HepG2 (cell line): Measurements from ENCODE around the gene EVI5. TPM values are rescaled to one million over a fixed set of nuclear protein-coding genes. Genes with fewer than 3 reads are reported as not detected.

Experiments
- ATAC-seq: fragments of 200-7000 bp; cut with Tn5 transposase; 3 replicates; pipeline ENCODE4 v1.9.1; 2020; ENCODE audit warnings: mild to moderate bottlenecking, moderate library complexity
- BruUV-seq: library from RNA; stranded (reverse); fragments of 400-500 nt; replicated peaks from 2 replicates; lab custom pipeline; 2021; lab: Mats Ljungman, UMichigan
- CTCF ChIA-PET: fragments of 300-600 bp; formaldehyde crosslinking; extraction: SDS; loops from one replicate; lab custom pipeline; 2021; ENCODE audit warnings: low total read pairs, inconsistent platforms, low intra/inter-chr PET ratio; lab: Yijun Ruan, JAX
- POLR2A ChIA-PET: fragments of 350-600 bp; sonication (Branson Sonifier 250); formaldehyde crosslinking; loops from one replicate; lab custom pipeline; 2020; ENCODE audit warnings: antibody characterized with exemption, inconsistent platforms; lab: Yijun Ruan, JAX
- DNase-seq: peaks from one replicate; pipeline ENCODE4 v3.0.0-alpha.2; 2015; ENCODE audit warnings: low spot score
- FAIRE-seq: peaks from 3 replicates; lab custom pipeline; 2011; peaks lifted over from hg19 to GRCh38; lab: Jason Lieb, UNC
- H2AFZ ChIP-seq: one replicate; pipeline ENCODE4 v1.6.1; 2011; ENCODE audit warnings: low read length, inconsistent platforms
- H3K27ac ChIP-seq: fragments of 300-600 bp; 3 replicates; pipeline ENCODE4 v1.8.0; 2011; ENCODE audit warnings: mixed run types, mild to moderate bottlenecking, mixed read lengths, low read length, inconsistent platforms; ENCODE audit not compliant: insufficient read depth; ENCODE audit errors: extremely low read length
- H3K27me3 ChIP-seq, 2 experiments: fragments of 200-600 bp in 1 of 2; 2 replicates in 1 of 2; 3 replicates in 1 of 2; pipeline versions ENCODE4 v1.6.0 to v1.8.0; 2011; ENCODE audit warnings: low read length in 2 of 2, mild to moderate bottlenecking in 2 of 2, moderate library complexity in 2 of 2, inconsistent platforms in 1 of 2; ENCODE audit not compliant: insufficient read depth in 2 of 2, control insufficient read depth in 1 of 2
- H3K36me3 ChIP-seq, 2 experiments: fragments of 200-600 bp in 1 of 2; replicated peaks in 1 of 2; 2 replicates in 1 of 2; 3 replicates in 1 of 2; pipeline versions ENCODE4 v1.5.1 to v1.8.0; 2011; ENCODE audit warnings: low read length in 2 of 2, inconsistent platforms in 1 of 2; ENCODE audit not compliant: insufficient read depth in 2 of 2, control insufficient read depth in 1 of 2
- H3K4me1 ChIP-seq: 2 replicates; pipeline ENCODE4 v1.5.1; 2012; ENCODE audit warnings: low read length, inconsistent platforms; ENCODE audit not compliant: insufficient read depth
- H3K4me2 ChIP-seq: 2 replicates; pipeline ENCODE4 v1.6.0; 2011; ENCODE audit warnings: low read depth, low read length, inconsistent platforms
- H3K4me3 ChIP-seq, 3 experiments: fragments of 200-600 bp in 1 of 3; sonication (generic), shearing (Covaris generic) in 1 of 3; replicated peaks in 1 of 3; 2 replicates each; pipeline ENCODE4 v1.5.1; 2011 to 2016; ENCODE audit warnings: low read length in 3 of 3, inconsistent platforms in 2 of 3, low read depth in 2 of 3, mild to moderate bottlenecking in 2 of 3, control low read depth in 1 of 3, mixed read lengths in 1 of 3; ENCODE audit not compliant: insufficient read depth in 1 of 3
- H3K79me2 ChIP-seq: one replicate; pipeline ENCODE4 v1.6.1; 2011; ENCODE audit warnings: low read length, inconsistent platforms; ENCODE audit not compliant: insufficient read depth
- H3K9ac ChIP-seq: 2 replicates; pipeline ENCODE4 v1.6.0; 2011; ENCODE audit warnings: mild to moderate bottlenecking, low read depth, low read length, inconsistent platforms; ENCODE audit not compliant: insufficient read depth
- H3K9me3 ChIP-seq: 2 replicates; pipeline ENCODE4 v1.5.1; 2012; ENCODE audit warnings: mild to moderate bottlenecking, low read length
- H4K20me1 ChIP-seq: 2 replicates; pipeline ENCODE4 v1.6.0; 2011; ENCODE audit warnings: inconsistent platforms, mild to moderate bottlenecking, low read length, moderate library complexity; ENCODE audit not compliant: insufficient read depth
- IRF2 ChIP-seq: IDR thresholded peaks from 2 replicates; pipeline ENCODE4 v1.6.1; 2018; ENCODE audit warnings: missing genetic modification reagents, missing compliant biosample characterization
- KDM5B ChIP-seq: sonication (generic); formaldehyde crosslinking; IDR thresholded peaks from 2 replicates; pipeline ENCODE4 v1.4.0; 2020; ENCODE audit warnings: missing genetic modification reagents, mild to moderate bottlenecking, borderline replicate concordance
- NAIF1 ChIP-seq: sonication (generic); formaldehyde crosslinking; IDR thresholded peaks from 2 replicates; pipeline ENCODE4 v1.5.0; 2020; ENCODE audit warnings: mild to moderate bottlenecking, missing genetic modification reagents, borderline replicate concordance
- NR2C2 ChIP-seq: sonication (generic); formaldehyde crosslinking; IDR thresholded peaks from 2 replicates; pipeline ENCODE4 v1.4.0; 2020; ENCODE audit warnings: missing genetic modification reagents, mild to moderate bottlenecking, moderate library complexity, borderline replicate concordance
- RARG ChIP-seq: sonication (generic); formaldehyde crosslinking; IDR thresholded peaks from 2 replicates; pipeline ENCODE4 v1.4.0; 2020; ENCODE audit warnings: low read depth, mild to moderate bottlenecking, missing genetic modification reagents
- SNAPC4 ChIP-seq: sonication (generic); formaldehyde crosslinking; IDR thresholded peaks from 2 replicates; pipeline ENCODE4 v1.4.0; 2020; ENCODE audit warnings: mild to moderate bottlenecking, missing genetic modification reagents
- TAF1 ChIP-seq: sonication (generic); formaldehyde crosslinking; IDR thresholded peaks from 2 replicates; pipeline ENCODE4 v1.4.0; 2020; ENCODE audit warnings: missing genetic modification reagents
- XBP1 ChIP-seq: sonication (generic); formaldehyde crosslinking; IDR thresholded peaks from 2 replicates; pipeline ENCODE4 v1.5.0; 2020; ENCODE audit warnings: missing genetic modification reagents
- ZFP37 ChIP-seq: sonication (generic); formaldehyde crosslinking; IDR thresholded peaks from 2 replicates; pipeline ENCODE4 v1.4.0; 2020; ENCODE audit warnings: missing genetic modification reagents, borderline replicate concordance
- ZNF713 ChIP-seq: sonication (generic); formaldehyde crosslinking; IDR thresholded peaks from 2 replicates; pipeline ENCODE4 v1.4.0; 2020; ENCODE audit warnings: mild to moderate bottlenecking, missing genetic modification reagents
- WGBS: methylation state at CpG from one replicate; pipeline ENCODE4 v1.1.6; 2017; ENCODE audit warnings: low lambda C conversion rate; 5-methylcytosine and 5-hydroxymethylcytosine counted together
- in situ Hi-C: cut with HindIII; loops from 2 replicates; pipeline ENCODE4 v1.10.0; 2017; ENCODE audit warnings: low pct_unique_long_range_greater_than_20kb; ENCODE audit not compliant: extremely low pct_ligation_motif_present
- intact Hi-C: fragments of 100-400 bp; cut with micrococcal nuclease; formaldehyde crosslinking; loops from one replicate; pipeline ENCODE4 v1.10.0; 2022; ENCODE audit not compliant: unreplicated experiment
- polyA plus RNA-seq, 8 experiments: library from polyadenylated mRNA; depleted of rRNA in 3 of 8; stranded (reverse) in 7 of 8; unstranded in 1 of 8; fragments of >200 nt; fragmentation: Illumina TruSeq in 4 of 8; extraction: Trizol in 4 of 8; gene quantifications; 2 replicates each; pipeline versions ENCODE4 v1.2.1 to v1.2.3, GENCODE V29; 2011 to 2016; ENCODE audit warnings: low read depth in 4 of 8, missing spikeins in 1 of 8, mixed read lengths in 1 of 8; ENCODE audit not compliant: insufficient read depth in 1 of 8
- total RNA-seq, 5 experiments: library from RNA; depleted of rRNA; stranded (reverse); fragments of >200 nt; fragmentation: Illumina TruSeq; extraction: Trizol; gene quantifications; 2 replicates each; pipeline ENCODE4 v1.2.3, GENCODE V29; 2016; ENCODE audit warnings: low read depth in 1 of 5
- TF ChIP-seq, protein P1 (sequence below): IDR thresholded peaks from 2 replicates; pipeline ENCODE4 v1.6.1; 2016; ENCODE audit warnings: low read depth
- TF ChIP-seq, protein P2 (sequence below): IDR thresholded peaks from 2 replicates; pipeline ENCODE4 v1.6.1; 2018; ENCODE audit warnings: missing genetic modification reagents

Gene EVI5
- total and polyA plus RNA-seq, 2 of the 13 experiments (the other 11 are each of a cell fraction or from before 2014, with no cell fraction given), result 4.0 to 12.6 TPM

DNA sequence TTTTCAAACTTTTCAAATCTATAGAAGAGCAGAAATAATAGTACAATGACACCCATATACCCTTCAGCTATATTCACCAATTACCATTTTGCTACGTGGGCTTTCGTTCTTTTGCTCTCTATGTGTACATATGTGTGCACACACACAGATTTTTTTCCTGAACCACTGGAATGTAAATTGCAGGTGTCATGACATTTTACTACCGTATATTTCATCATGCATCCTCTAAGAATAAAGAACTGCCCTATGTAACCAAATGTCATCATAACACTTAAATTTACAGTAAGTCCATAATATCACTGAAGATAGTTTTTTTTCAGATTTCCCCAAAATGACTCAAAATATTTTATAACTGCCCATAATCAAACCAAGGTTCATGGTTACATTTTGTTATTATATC lies 209.8 kb downstream of the EVI5 start:
- no TSS peak for BruUV-seq
- Histone ChIP-seq H3K9me3 (no peaks in the 10 kb centered on the region), H4K20me1 (no peaks in the 10 kb centered on the region), H2AFZ (no peak overlapping the region), H3K36me3 (no peaks in the 10 kb centered on the region), H3K9ac (no peak overlapping the region), H3K79me2 (no peaks in the 10 kb centered on the region), H3K27ac (no peak overlapping the region), H3K4me1 (no peaks in the 10 kb centered on the region), H3K27me3 (no peaks in the 10 kb centered on the region), H3K4me3 (no peak overlapping the region), H3K4me2 (no peak overlapping the region)
- ATAC-seq (no peak), DNase-seq (no peak), FAIRE-seq (no peak)
- 94% methylated on average over 3 of the region's 3 CpGs for WGBS
- TF ChIP-seq, protein P1, sequence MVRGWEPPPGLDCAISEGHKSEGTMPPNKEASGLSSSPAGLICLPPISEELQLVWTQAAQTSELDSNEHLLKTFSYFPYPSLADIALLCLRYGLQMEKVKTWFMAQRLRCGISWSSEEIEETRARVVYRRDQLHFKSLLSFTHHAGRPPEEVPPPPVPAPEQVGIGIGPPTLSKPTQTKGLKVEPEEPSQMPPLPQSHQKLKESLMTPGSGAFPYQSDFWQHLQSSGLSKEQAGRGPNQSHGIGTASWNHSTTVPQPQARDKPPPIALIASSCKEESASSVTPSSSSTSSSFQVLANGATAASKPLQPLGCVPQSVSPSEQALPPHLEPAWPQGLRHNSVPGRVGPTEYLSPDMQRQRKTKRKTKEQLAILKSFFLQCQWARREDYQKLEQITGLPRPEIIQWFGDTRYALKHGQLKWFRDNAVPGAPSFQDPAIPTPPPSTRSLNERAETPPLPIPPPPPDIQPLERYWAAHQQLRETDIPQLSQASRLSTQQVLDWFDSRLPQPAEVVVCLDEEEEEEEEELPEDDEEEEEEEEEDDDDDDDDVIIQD (CRISPR knock-in tag), result no peak
- no peak for TF ChIP-seq IRF2
- TF ChIP-seq XBP1 (CRISPR knock-in tag), result no peak
- TF ChIP-seq NAIF1 (CRISPR knock-in tag), result no peak
- ChIA-PET POLR2A (no interaction called here), CTCF (no interaction called here)
- in situ Hi-C loops (no loop called here), intact Hi-C loops (no loop called here)

DNA sequence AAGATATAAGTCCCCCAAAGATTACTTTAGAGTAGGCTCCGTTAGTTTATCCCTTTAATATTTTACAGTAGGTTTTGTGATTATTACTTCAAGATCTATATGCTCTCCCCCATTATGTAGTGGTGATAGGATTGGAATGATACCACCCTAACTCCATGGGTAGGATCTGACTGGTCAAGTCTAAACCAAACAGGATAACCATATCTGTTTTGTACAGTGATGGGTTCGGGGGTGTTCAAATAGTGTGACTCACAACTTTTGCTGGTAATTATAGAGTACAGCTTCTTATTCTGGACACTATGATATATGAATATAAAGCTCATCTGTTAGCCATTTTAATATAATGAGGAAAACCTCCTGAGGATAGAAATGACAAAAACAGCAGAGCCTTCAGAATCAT lies 212.4 kb downstream of the EVI5 start:
- in situ Hi-C loops (no loop called here), intact Hi-C loops (no loop called here)
- Histone ChIP-seq H4K20me1 (no peaks in the 10 kb centered on the region), H3K27ac (no peak overlapping the region), H3K79me2 (no peaks in the 10 kb centered on the region), H2AFZ (no peak overlapping the region), H3K27me3 (no peaks in the 10 kb centered on the region), H3K9me3 (no peaks in the 10 kb centered on the region), H3K36me3 (no peaks in the 10 kb centered on the region), H3K4me2 (no peak overlapping the region), H3K4me1 (no peaks in the 10 kb centered on the region), H3K4me3 (no peak overlapping the region), H3K9ac (no peak overlapping the region)
- WGBS, result 50% methylated on average over 2 of the region's 2 CpGs
- ChIA-PET POLR2A (no interaction called here), CTCF (no interaction called here)
- DNase-seq (no peak), FAIRE-seq (no peak), ATAC-seq (no peak)
- no TSS peak for BruUV-seq
- TF ChIP-seq RARG (CRISPR knock-in tag) (no peak), SNAPC4 (no peak), TAF1 (no peak), KDM5B (CRISPR knock-in tag) (no peak), NR2C2 (no peak), ZFP37 (CRISPR knock-in tag) (no peak), ZNF713 (CRISPR knock-in tag) (no peak)
- TF ChIP-seq, protein P2, sequence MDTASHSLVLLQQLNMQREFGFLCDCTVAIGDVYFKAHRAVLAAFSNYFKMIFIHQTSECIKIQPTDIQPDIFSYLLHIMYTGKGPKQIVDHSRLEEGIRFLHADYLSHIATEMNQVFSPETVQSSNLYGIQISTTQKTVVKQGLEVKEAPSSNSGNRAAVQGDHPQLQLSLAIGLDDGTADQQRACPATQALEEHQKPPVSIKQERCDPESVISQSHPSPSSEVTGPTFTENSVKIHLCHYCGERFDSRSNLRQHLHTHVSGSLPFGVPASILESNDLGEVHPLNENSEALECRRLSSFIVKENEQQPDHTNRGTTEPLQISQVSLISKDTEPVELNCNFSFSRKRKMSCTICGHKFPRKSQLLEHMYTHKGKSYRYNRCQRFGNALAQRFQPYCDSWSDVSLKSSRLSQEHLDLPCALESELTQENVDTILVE, result no peak
